ENCODE results near the gene SAMM50.

SAMM50 gene

DNA sequence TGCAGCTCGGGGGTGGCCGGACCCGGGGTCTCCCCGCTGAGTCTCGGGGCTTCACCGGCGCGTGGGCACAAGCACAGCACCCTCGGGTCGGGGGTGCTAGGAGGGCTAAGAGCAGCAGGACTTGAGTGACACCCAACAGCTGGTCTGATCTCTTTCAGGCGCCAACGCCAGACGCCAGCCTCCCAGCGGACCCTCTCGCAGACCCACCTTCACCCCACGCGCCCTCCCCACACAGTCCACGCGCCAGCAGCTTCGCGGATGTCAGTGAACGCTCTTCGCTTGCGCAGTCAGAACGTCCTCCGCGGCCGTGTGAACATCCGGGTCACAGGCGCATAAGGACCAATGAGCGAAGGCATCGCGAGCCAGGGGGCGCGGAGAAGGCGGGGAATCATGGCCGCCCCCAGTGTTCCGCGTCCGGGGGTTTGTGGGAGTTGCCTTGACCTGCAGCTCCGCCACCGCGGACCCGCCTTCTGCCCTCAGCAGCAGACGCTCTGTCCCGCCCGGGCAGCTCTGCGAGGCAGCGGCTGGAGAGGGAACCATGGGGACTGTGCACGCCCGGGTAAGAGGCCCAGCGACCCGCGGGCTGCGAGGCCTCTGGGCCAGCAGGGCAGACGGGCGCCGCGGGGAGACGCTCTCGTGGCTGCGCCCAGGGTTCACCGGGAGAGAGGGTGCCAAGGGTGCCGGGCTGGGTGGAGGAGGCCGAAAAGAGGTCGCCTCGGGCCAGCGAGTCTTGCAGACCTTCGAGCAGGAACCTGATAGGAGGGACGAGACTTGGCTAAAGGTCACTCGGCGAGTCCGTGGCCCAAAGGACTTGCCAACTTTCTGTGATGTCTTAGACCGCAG, at the start of gene SAMM50:
TSS of gene SAMM50 (plus strand) at position 403 of the 843 bp plus-strand sequence. CDS start at position 539, 136 bp downstream.
- peak; percentile 83 to 89 for DNase-seq

DNA sequence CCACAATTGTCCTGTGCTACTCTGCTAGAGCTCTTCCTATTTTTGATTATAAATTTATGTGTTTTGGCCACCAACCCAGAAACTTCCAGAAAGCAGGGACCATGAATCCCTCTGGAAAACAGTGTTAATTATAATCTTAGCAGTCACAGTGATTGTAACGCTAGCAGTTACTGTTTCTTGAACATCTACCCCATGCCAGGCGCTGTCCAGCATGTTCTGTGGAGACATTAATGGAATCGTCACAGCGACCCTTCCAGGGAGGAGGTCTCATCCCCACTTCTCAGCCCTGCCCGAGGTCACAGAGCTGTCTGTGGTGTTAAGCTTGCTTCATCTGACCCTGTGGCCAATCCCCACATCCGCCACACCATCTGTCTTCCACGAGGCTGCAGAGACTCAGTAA, 49.6 kb upstream of the SAMM50 start:
- no peak for DNase-seq

DNA sequence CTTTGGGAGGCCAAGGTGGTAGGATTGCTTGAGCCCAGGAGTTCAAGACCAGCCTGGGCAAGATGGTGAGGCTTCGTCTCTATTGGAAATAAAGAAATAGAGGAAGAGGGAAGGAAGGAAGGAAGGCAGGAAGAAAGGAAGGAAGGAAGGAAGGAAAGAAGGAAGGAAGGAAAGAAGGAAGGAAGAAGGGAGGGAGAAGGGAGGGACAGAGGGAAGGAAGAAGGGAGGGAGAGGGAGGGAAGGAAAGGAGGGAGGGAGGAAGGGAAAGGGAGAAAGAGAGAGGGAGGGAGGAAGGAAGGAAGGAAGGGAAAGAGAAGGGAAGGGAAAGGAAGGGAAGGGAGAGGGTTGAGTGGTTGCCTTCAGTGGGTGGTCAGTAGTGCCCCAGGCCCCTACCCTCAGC, 45.5 kb upstream of the SAMM50 start:
- DNase-seq, result no peak

DNA sequence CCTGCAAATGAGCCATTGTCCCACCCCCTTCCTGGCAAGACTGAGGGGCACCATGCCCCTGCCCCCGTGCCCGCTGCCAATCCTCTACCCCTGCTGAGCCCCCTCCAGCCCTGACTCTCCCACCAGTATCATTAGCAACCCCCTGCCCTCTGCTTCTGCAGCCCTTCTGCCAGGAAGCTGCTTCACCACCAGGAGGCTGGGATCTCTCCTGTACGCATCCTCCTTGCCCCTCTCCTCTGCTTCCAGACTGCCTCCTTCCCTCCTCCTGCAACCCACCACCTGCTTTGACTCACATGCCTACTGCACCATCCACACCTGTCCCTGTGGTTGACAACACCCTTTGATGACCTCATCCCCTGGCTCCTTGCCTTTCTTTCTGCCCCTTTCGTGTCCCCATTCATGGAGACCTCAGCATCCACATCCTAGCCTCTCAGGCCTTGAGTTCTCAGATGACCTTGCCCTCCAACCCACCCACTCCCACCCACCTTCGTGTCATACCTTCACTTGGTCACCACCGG, 45.0 kb upstream of the SAMM50 start:
- no peak for DNase-seq

DNA sequence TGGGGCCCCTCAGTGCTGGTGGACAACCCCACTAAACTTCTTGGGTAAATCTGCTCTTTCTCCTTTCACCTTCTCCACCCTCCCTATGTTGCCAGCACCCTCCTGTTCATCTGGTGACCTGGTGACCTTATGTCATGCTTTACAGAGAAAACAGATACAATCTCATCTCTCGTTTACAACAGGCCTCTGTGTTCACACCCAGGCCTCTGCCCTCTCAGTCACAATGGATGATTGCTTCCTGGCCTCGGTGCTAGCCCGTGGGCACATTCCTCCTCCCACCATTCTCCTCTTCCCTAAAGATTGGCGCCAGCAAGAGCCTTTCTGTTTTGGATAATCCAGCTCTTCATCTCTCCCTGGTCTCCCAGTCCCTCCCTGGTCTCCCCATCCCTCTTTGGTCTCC, 43.9 kb upstream of the SAMM50 start:
- no peak for DNase-seq

DNA sequence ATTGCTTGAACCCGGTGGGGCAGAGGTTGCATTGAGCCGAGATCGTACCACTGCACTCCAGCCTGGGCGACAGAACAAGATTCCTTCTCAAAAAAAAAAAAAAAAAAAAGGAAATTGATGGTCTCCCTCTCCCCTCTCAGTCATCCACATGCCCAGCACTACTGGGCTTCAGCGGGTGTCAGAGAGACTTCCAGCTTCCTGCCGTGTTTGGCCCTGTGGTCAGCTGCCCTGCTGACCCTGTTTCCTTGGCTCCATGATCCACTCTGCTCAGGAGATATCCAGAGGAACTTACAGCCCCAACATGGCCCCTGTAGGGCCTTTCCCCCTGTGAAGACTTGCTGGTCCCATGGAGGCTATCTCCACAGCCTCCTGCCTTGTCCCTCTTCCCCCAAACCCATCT, 37.7 kb upstream of the SAMM50 start:
- no peak for DNase-seq

DNA sequence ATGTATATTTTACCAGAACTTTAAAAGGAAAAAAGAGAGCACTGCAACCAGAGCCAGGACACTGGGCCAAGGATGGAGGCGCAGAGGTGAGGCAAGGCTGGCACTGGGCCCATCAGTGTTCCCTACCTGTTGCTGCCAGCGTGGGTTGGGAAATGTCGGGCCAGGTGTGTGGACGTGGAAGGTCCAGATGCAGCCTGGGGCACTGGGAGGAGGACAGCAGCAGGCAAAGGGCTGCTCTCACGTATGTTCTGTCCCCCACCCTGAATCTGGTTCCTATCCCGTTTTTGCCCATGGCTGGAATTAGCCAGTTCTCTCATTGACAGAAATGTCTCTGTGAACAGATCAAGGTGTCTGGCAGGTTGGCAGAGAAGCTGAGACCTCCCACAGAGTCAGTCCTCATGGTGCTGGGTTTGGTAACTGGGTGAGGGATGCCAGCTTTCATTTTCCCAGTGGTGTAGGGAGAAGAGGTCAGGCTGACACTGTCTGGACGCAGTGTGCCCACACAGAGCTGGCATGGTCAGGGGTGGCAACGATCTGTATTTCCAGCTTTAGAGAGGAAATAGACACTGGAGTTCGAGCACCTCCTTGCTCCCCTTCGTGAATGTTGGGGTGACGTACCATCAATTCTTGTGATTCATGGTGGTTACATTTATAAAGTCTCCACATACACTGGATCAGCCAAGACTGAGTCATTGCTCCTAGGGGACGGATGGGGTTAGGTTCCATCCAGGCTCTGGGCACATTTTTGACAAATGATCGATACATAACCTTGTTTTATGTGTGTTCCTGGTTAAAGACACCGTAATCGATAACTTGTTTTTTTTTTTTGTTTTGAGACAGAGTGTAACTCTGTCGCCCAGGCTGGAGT, 35.9 kb upstream of the SAMM50 start:
- DNase-seq, result no peak

DNA sequence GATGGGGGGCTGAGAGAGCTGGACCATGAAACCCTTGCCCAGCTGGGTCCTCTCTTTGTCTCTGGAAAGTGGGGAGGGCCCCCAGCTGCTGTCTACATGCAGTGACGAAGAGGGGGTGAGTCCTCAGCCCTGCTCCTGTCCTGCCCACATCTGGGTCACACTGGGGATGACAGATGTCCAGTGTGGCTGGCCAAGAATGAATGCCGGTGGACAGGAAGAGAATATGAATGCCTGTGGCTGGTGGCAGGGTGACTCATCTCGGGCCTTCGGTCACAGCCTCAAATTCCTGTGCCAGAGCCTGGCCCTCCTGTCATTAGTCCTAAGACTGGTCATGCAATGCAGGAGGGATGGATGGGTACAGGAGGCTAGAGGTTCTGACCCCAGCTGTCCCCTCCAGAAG, 33.9 kb upstream of the SAMM50 start:
- no peak for DNase-seq

DNA sequence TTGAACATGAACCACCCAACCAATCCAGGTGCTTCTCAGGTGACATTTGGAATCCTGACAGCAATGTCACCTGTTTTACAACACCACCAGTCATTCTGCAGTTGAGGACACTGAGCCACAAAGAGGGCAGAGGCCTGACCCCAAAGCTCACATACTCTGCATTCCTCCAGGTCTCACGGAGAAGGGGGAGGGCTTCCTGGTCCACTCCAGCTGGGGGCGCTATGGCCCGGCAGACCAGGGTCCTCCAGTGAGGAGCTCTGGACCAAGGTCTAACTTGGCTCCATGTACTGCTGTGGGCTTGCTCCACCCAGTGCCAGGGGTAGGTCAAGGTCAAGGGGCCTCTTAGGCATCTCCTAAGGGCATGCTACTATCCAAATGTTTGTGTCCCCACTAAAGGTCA, 33.1 kb upstream of the SAMM50 start:
- DNase-seq, result no peak

DNA sequence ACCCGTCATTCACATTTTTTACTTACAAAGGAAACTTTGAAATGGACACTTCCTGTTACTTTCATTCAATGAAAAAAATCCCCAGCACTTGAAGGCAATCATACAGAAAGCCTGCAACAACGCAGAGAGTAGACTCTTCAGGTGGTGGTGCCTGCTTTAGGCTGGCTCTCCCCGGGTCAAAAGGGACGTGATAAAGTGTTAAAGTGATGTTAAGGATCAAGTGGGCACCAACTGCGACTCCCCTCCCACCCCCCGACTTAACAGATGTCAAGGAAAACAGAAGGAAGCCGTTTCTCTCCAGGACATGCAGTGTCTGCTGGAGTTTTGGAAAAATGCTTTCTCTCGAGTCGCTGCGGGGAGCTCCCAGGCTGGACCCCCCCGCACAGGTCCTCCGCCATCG, 32.1 kb upstream of the SAMM50 start:
- DNase-seq, result peak in 1 of 2 experiments; percentile 23

DNA sequence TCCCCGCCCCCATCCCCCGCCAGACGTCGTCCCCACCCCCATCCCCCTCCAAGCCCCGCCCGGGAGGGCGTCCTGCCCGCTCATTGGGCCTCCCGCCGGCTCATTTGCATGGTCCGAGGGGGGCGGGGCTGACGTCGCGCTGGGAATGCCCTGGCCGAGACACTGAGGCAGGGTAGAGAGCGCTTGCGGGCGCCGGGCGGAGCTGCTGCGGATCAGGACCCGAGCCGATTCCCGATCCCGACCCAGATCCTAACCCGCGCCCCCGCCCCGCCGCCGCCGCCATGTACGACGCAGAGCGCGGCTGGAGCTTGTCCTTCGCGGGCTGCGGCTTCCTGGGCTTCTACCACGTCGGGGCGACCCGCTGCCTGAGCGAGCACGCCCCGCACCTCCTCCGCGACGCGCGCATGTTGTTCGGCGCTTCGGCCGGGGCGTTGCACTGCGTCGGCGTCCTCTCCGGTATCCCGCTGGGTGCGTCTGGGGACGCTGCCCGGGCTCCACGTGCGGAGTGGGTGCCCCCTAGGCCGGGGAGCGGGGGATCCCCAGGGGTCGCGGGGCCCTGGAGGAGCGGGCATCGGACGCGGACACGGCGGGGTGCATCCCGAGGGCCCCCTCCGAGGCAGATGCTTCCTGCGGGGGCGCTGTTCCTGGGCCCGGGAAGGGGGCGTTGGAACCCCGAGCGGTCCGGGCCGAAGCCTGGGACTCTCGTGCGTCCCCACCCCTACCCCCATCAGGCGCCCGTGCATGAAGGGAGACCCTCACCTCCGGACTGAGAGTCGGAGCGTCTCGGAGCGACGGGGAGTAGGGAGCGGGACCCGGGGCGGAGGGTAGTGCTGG, 31.4 kb upstream of the SAMM50 start, which contains the start of gene PNPLA3:
TSS of gene PNPLA3 (plus strand) at position 175 of the 834 bp plus-strand sequence. CDS start at position 282, 107 bp downstream.
- DNase-seq, result peak; percentile 22 to 23

DNA sequence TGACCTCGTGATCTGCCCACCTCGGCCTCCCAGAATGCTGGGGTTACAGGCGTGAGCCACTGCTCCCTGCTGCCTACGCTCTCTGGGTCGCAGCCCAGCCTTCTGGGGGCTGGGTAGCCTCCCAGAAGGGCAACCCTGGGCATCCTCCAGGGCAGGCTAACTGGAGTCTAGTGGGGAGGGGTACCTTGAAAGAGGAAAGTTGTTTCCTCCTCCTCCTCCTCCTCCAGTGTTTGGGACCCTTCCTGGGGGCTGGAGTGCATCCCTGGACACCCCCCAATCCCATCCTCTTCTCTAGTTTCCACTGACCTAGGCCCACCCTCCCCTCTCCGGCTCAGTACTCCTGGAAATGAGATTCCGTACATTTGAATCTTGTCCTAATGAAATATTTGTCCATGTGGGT, 30.4 kb upstream of the SAMM50 start:
- DNase-seq, result no peak

DNA sequence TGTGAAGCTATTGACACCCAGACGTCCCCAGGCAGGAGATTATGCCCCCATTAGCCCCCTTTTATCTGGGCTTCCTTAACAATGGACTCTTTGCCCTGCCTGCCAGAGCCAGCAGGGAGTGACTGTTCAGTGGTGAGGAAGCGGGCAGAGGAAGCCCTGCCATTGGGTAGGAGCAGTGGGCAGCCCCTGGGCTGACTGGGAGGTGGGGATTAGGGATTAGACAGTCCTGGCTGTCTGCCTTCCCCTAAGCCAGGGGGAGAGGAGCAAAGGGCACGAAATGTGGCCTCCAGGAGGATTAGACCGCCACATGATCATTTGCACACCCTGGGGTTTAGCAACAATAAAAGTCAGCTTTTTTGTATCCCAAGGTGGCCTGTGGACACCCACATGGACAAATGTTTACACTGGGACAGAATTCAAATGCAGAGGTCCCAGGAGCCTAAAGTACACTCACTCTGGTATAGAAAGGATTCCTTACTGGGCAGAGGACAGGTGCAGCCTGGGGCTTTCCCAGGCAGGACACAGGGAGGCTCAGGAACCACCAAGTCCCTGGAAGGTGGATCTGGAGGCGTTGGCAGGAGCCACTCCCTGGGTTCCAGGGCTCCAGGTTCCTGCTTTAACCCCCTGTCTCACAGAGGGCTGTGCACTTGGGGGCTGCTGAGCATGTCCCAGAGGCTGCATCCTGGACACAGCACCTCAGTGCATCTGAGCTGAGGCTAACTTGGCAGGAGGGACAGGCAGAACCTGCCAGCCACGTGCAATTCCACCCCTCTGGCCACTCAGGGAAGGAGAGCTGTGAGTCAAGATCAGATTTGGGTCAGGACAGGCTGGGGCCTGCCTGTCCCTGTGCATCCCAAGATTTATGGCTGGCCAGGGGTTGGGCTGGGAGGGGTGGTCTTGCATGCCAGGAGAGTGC, 29.6 kb upstream of the SAMM50 start:
- DNase-seq, result no peak

DNA sequence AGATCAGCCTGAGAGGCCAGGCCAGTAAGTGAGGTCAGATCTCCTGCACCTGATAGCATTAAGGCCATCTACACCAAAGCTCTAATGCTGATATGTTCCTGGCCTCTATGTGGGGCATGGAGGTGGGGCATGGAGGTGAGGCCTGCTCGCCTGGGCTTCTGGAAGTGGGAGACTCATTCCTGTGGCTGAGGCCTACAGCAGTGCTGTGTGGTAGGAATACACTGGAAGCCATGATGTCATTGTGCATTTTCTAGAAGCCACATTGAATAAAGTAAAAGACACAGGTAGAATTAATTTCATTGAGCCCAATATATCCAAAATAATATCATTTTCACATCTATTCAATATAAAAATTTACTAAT, 28.9 kb upstream of the SAMM50 start:
- DNase-seq, result no peak

DNA sequence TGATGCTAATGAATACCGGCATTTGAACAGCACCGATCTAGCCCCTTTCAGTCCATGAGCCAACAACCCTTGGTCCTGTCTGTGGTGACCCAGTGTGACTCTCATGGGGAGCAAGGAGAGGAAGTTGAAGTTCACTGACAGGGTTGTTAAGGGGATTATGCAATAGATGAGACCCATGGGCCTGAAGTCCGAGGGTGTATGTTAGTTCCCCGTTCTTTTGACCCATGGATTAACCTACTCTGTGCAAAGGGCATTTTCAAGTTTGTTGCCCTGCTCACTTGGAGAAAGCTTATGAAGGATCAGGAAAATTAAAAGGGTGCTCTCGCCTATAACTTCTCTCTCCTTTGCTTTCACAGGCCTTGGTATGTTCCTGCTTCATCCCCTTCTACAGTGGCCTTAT, 26.8 kb upstream of the SAMM50 start:
- no peak for DNase-seq

DNA sequence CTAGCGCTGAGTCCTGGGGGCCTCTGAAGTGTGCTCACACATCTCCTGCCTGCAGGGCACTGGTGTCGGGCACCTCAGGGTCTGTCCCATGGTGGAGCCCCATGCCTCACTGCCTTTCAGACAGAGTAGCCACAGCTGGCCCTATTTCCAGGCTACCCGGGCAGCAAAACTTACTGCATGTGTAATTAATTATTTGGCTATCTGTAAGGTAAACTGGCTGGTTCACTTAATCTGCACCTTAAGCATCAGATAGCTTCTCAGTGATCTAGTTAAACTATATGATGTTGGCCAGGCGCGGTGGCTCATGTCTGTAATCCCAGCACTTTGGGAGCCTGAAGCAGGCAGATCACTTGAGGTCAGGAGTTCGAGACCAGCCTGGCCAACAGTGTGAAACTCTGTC, 26.3 kb upstream of the SAMM50 start:
- DNase-seq, result no peak

DNA sequence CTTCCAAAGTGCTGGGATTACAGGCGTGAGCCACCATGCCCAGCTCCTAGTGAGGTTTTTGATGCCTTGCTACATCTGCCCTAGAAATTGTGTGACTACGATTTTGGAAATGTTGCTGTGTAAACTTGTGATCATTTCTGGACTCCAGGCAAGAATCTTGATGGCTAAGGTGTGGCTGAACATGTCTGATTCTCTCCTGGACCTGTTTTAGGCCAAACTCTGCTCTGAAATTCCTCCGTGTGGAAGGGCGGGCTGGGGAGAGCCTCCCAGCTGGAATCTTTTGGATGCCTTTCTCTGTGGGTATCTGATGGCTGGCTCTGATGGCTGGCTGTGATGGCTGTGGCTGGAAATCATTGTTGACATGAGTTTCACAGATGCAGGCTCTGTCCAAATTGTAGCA, 23.5 kb upstream of the SAMM50 start:
- DNase-seq, result no peak

DNA sequence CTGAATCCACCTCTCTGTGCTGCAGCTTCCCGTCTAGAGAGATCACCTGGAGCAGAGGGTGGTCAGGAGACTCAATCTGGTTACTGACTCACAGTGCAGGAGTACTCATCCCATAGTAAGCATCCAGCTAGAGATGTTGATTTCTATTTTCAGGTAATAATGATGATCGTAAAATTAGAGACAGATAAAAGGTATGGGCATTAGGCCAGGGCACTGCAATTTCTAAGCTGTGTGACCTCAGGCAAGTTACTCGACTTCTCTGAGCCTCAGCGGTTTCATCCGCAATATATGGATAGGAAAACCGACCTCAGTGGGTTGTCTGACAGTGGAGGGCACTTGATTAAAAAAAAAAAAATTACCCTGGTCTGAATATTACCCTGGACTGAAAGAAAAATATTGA, 13.8 kb upstream of the SAMM50 start:
- DNase-seq, result no peak

DNA sequence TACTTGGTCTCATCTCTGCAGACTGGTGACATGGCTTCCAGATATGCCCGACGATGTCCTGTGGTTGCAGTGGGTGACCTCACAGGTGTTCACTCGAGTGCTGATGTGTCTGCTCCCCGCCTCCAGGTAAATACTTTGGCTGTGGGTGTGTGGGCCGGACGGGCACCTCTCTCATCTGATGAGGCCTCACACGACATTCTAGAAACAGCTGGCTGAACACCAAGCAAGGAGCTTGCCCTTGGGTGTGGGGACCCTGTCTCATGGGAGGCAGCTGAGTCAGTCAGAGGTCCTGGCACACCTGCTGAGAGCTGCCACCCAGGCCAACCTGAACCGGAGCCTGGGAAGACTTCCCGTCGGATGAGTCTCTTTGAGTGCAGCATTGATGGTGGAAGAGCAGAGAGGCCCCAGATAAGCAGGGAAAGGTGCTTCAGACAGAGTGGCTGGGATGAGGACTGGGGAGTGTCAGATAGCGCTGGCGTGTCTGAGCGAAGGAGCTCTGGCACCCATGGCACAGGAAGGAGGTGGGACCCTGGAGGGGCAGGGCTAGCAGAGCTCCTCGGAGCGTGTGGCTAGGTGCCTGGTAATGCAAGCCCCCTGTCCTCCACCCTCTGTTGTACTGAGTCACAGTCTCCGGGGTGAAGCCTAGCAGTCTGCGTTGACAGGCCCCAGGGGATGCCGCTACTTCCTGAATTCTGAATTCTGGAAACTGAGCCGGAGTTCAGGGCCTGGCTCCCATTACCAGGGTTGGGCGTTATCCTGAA, 10.4 kb upstream of the SAMM50 start:
- no peak for DNase-seq

DNA sequence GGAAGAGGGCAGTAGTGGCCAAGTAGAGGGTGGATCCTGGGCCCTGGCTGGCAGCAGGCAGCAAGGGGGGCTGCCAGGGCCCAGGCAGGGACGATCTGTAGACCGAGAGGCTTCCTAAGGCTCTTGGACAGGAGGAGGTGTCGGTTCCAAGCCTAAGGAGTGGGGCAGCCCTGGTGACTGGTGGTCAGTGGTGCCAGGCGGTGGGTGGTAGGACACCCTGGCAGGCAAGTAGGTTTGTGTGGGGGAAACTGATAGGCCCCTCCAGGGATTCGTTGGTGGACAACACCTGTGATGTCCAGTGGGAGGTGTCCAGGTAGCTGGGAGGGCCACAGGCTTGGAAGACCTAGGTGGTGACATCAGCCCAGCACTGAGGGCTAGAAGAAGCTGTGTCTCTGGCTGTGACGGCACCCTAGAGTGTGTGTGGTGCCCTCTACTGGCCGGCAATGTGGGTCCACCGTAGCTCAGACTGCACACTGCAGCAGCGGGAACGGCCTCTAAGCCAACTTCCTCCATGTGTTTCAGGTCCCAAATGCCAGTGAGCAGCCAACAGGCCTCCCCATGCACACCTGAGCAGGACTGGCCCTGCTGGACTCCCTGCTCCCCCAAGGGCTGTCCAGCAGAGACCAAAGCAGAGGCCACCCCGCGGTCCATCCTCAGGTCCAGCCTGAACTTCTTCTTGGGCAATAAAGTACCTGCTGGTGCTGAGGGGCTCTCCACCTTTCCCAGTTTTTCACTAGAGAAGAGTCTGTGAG, 9.4 kb upstream of the SAMM50 start:
- DNase-seq, result peak; percentile 76 to 84

Measured in Kasumi-1 (cell line).